ENCODE data around the gene LAD1. TPM values are rescaled to one million over a fixed set of nuclear protein-coding genes. Genes with fewer than 3 reads are reported as not detected.
A peak's percentile ranks its signal among the peaks of the same experiment; 100 is the strongest.

LAD1 gene
- total and polyA plus RNA-seq, 2 of the 4 experiments (the other 2 are of a cell fraction) = under 0.01 to 0.07 TPM

DNA sequence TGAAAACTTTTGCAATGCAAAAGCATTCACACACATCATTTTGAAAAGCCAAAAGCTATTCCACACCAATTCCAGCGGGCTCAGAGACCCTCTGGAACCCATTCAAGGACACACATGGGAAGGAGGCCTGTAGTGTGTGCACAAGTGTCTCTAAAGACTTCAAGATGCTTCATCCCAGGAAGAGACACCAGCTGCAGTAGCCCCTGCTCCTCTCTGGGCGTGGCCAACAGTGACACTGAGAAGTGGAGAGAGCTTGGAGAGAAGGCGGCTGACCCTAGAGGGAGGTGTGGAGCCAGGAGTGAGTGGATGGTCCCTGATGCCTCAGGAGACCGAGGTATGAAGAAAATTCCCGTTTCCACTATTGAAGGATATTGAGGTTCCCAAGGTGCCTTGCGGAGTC lies 37.3 kb upstream of the LAD1 start:
- POLR2A ChIA-PET (ENCODE audit: unreplicated experiment) = no interaction called here
- no peaks in the 10 kb centered on the region for H4K20me1 ChIP-seq (ENCODE audit: insufficient read depth, low read length)
- peak overlapping the region; percentile 51; the same call in 1 of the 2 replicates for H2AK5ac ChIP-seq (ENCODE audit: low read depth, low read length)
- H3K18ac ChIP-seq (ENCODE audit: low read depth, low read length) = no peak overlapping the region
- dilution Hi-C loops (cut with HindIII; ENCODE audit: low sequenced_read_pairs, unreplicated experiment) (no loop called here), in situ Hi-C loops (cut with MboI; ENCODE audit: low sequenced_read_pairs) (no loop called here), intact Hi-C loops (cut with micrococcal nuclease) (loop anchor here (5.0 kb wide), 1 partner anchor 46 kb away; no protein-coding TSS in a partner anchor)
- H2BK20ac ChIP-seq (ENCODE audit: low read depth, low read length) = no peak overlapping the region
- H3K23ac ChIP-seq (ENCODE audit: low read depth, low read length) = no peak overlapping the region
- no peak overlapping the region for H3K4me3 ChIP-seq (ENCODE audit: insufficient read depth, low read depth, low read length)
- no peak overlapping the region for H2BK15ac ChIP-seq (ENCODE audit: low read depth, low read length)
- no peak overlapping the region for H3K14ac ChIP-seq (replicated peaks; ENCODE audit: low read depth, low read length)
- H3K9ac ChIP-seq (ENCODE audit: low read depth, low read length) = no peak overlapping the region
- DNase-seq (peak; percentile 26), ATAC-seq (ENCODE audit: low read depth) (peak; percentile 55)
- no peak overlapping the region for H3K56ac ChIP-seq (ENCODE audit: extremely low read depth, insufficient read depth, low read length)
- BruUV-seq (replicated peaks) = no TSS peak
- WGBS, 2 experiments (ENCODE audit: extremely low coverage in 2 of 2, insufficient read length in 1 of 2) = 40% methylated on average over 1 of the region's 6 CpGs; no CpG with 5 or more reads in 1 of the 2 experiments
- H3K79me1 ChIP-seq (ENCODE audit: low read depth in 1 of 2, low read length in 2 of 2) = no peaks in the 10 kb centered on the region
- H3K27me3 ChIP-seq (ENCODE audit: control insufficient read depth, insufficient read depth, low read length) = peaks cover 4% of the 10 kb centered on the region; the same call in 1 of the 2 replicates
- no peak overlapping the region for H3K4me2 ChIP-seq (ENCODE audit: low read depth, low read length)
- no peak overlapping the region for H4K8ac ChIP-seq (ENCODE audit: low read depth in 2 of 2, low read length in 2 of 2)
- H2AFZ ChIP-seq (replicated peaks; ENCODE audit: low read length, poor library complexity) = peak overlapping the region; percentile 36
- CTCF ChIA-PET = interaction anchor here (0.6 to 2.0 kb wide), 13 partner anchors 12 to 1390 kb away, joined by 3 to 22 read pairs (median 5); partner anchors contain the start of gene TNNI1
- H3K27ac ChIP-seq (ENCODE audit: insufficient read depth, low read length) = no peak overlapping the region
- TF ChIP-seq, protein P1, sequence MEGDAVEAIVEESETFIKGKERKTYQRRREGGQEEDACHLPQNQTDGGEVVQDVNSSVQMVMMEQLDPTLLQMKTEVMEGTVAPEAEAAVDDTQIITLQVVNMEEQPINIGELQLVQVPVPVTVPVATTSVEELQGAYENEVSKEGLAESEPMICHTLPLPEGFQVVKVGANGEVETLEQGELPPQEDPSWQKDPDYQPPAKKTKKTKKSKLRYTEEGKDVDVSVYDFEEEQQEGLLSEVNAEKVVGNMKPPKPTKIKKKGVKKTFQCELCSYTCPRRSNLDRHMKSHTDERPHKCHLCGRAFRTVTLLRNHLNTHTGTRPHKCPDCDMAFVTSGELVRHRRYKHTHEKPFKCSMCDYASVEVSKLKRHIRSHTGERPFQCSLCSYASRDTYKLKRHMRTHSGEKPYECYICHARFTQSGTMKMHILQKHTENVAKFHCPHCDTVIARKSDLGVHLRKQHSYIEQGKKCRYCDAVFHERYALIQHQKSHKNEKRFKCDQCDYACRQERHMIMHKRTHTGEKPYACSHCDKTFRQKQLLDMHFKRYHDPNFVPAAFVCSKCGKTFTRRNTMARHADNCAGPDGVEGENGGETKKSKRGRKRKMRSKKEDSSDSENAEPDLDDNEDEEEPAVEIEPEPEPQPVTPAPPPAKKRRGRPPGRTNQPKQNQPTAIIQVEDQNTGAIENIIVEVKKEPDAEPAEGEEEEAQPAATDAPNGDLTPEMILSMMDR (conservative IDR thresholded peaks at IDR 0.05; ENCODE audit: low read depth, low read length) = peak; percentile 22; the same call in 1 of the 2 replicates
- TF ChIP-seq NFE2L2 (IDR thresholded peaks at IDR 0.05; ENCODE audit: low read depth, low read length) (no peak), POLR2A (IDR thresholded peaks at IDR 0.05; ENCODE audit: low read depth, low read length) (no peak), CHD1 (IDR thresholded peaks at IDR 0.05; ENCODE audit: low read depth, low read length) (no peak), CEBPB (IDR thresholded peaks at IDR 0.05; ENCODE audit: low read depth, low read length) (no peak), MAFK (IDR thresholded peaks at IDR 0.05; ENCODE audit: low read depth, low read length) (no peak), MAZ (IDR thresholded peaks at IDR 0.05; ENCODE audit: borderline replicate concordance, low read depth, low read length) (no peak), MXI1 (IDR thresholded peaks at IDR 0.05; ENCODE audit: borderline replicate concordance, low read depth, low read length) (no peak), BHLHE40 (IDR thresholded peaks at IDR 0.05; ENCODE audit: low read depth, low read length) (no peak), RFX5 (IDR thresholded peaks at IDR 0.05; ENCODE audit: low read depth, low read length) (no peak), RAD21 (IDR thresholded peaks at IDR 0.05; ENCODE audit: low read length) (peak; percentile 38)
- TF ChIP-seq, protein P2, sequence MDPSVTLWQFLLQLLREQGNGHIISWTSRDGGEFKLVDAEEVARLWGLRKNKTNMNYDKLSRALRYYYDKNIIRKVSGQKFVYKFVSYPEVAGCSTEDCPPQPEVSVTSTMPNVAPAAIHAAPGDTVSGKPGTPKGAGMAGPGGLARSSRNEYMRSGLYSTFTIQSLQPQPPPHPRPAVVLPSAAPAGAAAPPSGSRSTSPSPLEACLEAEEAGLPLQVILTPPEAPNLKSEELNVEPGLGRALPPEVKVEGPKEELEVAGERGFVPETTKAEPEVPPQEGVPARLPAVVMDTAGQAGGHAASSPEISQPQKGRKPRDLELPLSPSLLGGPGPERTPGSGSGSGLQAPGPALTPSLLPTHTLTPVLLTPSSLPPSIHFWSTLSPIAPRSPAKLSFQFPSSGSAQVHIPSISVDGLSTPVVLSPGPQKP (IDR thresholded peaks at IDR 0.05; ENCODE audit: borderline replicate concordance, low read depth, low read length) = no peak
- no peak overlapping the region for H4K5ac ChIP-seq (ENCODE audit: low read depth, low read length)
- no peak overlapping the region for H2BK5ac ChIP-seq (ENCODE audit: low read depth, low read length, poor library complexity, severe bottlenecking)
- no peaks in the 10 kb centered on the region for H3K4me1 ChIP-seq (ENCODE audit: control insufficient read depth, insufficient read depth, low read length)
- no peak overlapping the region for H4K91ac ChIP-seq (ENCODE audit: insufficient read depth, low read depth, low read length)
- H2BK120ac ChIP-seq (ENCODE audit: low read depth, low read length) = no peak overlapping the region
- H3K4ac ChIP-seq (ENCODE audit: low read depth, low read length) = no peak overlapping the region
- H3K9me1 ChIP-seq (ENCODE audit: insufficient read depth, low read length) = no peaks in the 10 kb centered on the region; the same call in 1 of the 2 replicates
- no peaks in the 10 kb centered on the region; the same call in 1 of the 2 replicates for H3K9me3 ChIP-seq (ENCODE audit: control insufficient read depth, insufficient read depth, low read length)
- no peaks in the 10 kb centered on the region for H3K36me3 ChIP-seq (ENCODE audit: control insufficient read depth, insufficient read depth, low read length)
- H2AK9ac ChIP-seq (replicated peaks; ENCODE audit: low read depth, low read length, poor library complexity) = no peak overlapping the region
